HepG2 (cell line): ENCODE measurements around the gene MMP8. TPM values are rescaled to one million over a fixed set of nuclear protein-coding genes. Genes with fewer than 3 reads are reported as not detected.

Source experiments
- ATAC-seq: fragments of 200-7000 bp; cut with Tn5 transposase; 3 replicates; pipeline ENCODE4 v1.9.1; 2020; ENCODE audit warnings: mild to moderate bottlenecking, moderate library complexity
- BruUV-seq: library from RNA; stranded (reverse); fragments of 400-500 nt; replicated peaks from 2 replicates; lab custom pipeline; 2021; lab: Mats Ljungman, UMichigan
- CTCF ChIA-PET: fragments of 300-600 bp; formaldehyde crosslinking; extraction: SDS; loops from one replicate; lab custom pipeline; 2021; ENCODE audit warnings: low total read pairs, inconsistent platforms, low intra/inter-chr PET ratio; lab: Yijun Ruan, JAX
- POLR2A ChIA-PET: fragments of 350-600 bp; sonication (Branson Sonifier 250); formaldehyde crosslinking; loops from one replicate; lab custom pipeline; 2020; ENCODE audit warnings: antibody characterized with exemption, inconsistent platforms; lab: Yijun Ruan, JAX
- DNase-seq: peaks from one replicate; pipeline ENCODE4 v3.0.0-alpha.2; 2015; ENCODE audit warnings: low spot score
- FAIRE-seq: peaks from 3 replicates; lab custom pipeline; 2011; peaks lifted over from hg19 to GRCh38; lab: Jason Lieb, UNC
- H2AFZ ChIP-seq: one replicate; pipeline ENCODE4 v1.6.1; 2011; ENCODE audit warnings: low read length, inconsistent platforms
- H3K27ac ChIP-seq: fragments of 300-600 bp; 3 replicates; pipeline ENCODE4 v1.8.0; 2011; ENCODE audit warnings: mixed run types, mild to moderate bottlenecking, mixed read lengths, low read length, inconsistent platforms; ENCODE audit not compliant: insufficient read depth; ENCODE audit errors: extremely low read length
- H3K27me3 ChIP-seq, 2 experiments: fragments of 200-600 bp in 1 of 2; 2 replicates in 1 of 2; 3 replicates in 1 of 2; pipeline versions ENCODE4 v1.6.0 to v1.8.0; 2011; ENCODE audit warnings: low read length in 2 of 2, mild to moderate bottlenecking in 2 of 2, moderate library complexity in 2 of 2, inconsistent platforms in 1 of 2; ENCODE audit not compliant: insufficient read depth in 2 of 2, control insufficient read depth in 1 of 2
- H3K36me3 ChIP-seq, 2 experiments: fragments of 200-600 bp in 1 of 2; replicated peaks in 1 of 2; 2 replicates in 1 of 2; 3 replicates in 1 of 2; pipeline versions ENCODE4 v1.5.1 to v1.8.0; 2011; ENCODE audit warnings: low read length in 2 of 2, inconsistent platforms in 1 of 2; ENCODE audit not compliant: insufficient read depth in 2 of 2, control insufficient read depth in 1 of 2
- H3K4me1 ChIP-seq: 2 replicates; pipeline ENCODE4 v1.5.1; 2012; ENCODE audit warnings: low read length, inconsistent platforms; ENCODE audit not compliant: insufficient read depth
- H3K4me2 ChIP-seq: 2 replicates; pipeline ENCODE4 v1.6.0; 2011; ENCODE audit warnings: low read depth, low read length, inconsistent platforms
- H3K4me3 ChIP-seq, 3 experiments: fragments of 200-600 bp in 1 of 3; sonication (generic), shearing (Covaris generic) in 1 of 3; replicated peaks in 1 of 3; 2 replicates each; pipeline ENCODE4 v1.5.1; 2011 to 2016; ENCODE audit warnings: low read length in 3 of 3, inconsistent platforms in 2 of 3, low read depth in 2 of 3, mild to moderate bottlenecking in 2 of 3, control low read depth in 1 of 3, mixed read lengths in 1 of 3; ENCODE audit not compliant: insufficient read depth in 1 of 3
- H3K79me2 ChIP-seq: one replicate; pipeline ENCODE4 v1.6.1; 2011; ENCODE audit warnings: low read length, inconsistent platforms; ENCODE audit not compliant: insufficient read depth
- H3K9ac ChIP-seq: 2 replicates; pipeline ENCODE4 v1.6.0; 2011; ENCODE audit warnings: mild to moderate bottlenecking, low read depth, low read length, inconsistent platforms; ENCODE audit not compliant: insufficient read depth
- H3K9me3 ChIP-seq: 2 replicates; pipeline ENCODE4 v1.5.1; 2012; ENCODE audit warnings: mild to moderate bottlenecking, low read length
- H4K20me1 ChIP-seq: 2 replicates; pipeline ENCODE4 v1.6.0; 2011; ENCODE audit warnings: inconsistent platforms, mild to moderate bottlenecking, low read length, moderate library complexity; ENCODE audit not compliant: insufficient read depth
- PPARG ChIP-seq: conservative IDR thresholded peaks from 2 replicates; pipeline ENCODE4 v1.6.1; 2016; ENCODE audit warnings: missing biosample characterization, missing genetic modification reagents
- PRPF4 ChIP-seq: fragments of 200-400 bp; formaldehyde crosslinking; IDR thresholded peaks from 2 replicates; pipeline ENCODE4 v1.6.1; 2016; ENCODE audit warnings: low read length, low read depth; ENCODE audit not compliant: poor library complexity, severe bottlenecking
- RELA ChIP-seq: sonication (generic); formaldehyde crosslinking; IDR thresholded peaks from 2 replicates; pipeline ENCODE4 v1.4.0; 2020; ENCODE audit warnings: missing genetic modification reagents
- SAFB2 ChIP-seq: sonication (generic); formaldehyde crosslinking; IDR thresholded peaks from 2 replicates; pipeline ENCODE4 v1.5.1; 2020; ENCODE audit warnings: missing genetic modification reagents, low read depth, mild to moderate bottlenecking, borderline replicate concordance
- SALL1 ChIP-seq: sonication (generic); formaldehyde crosslinking; IDR thresholded peaks from 2 replicates; pipeline ENCODE4 v1.8.0; 2022; ENCODE audit warnings: mild to moderate bottlenecking, missing genetic modification reagents
- TBL1XR1 ChIP-seq: fragments of 150-350 bp; IDR thresholded peaks from 2 replicates; pipeline ENCODE4 v1.6.1; 2014; ENCODE audit warnings: borderline replicate concordance, low read length; ENCODE audit not compliant: partially characterized antibody
- ZNF7 ChIP-seq: IDR thresholded peaks from 2 replicates; pipeline ENCODE4 v1.6.1; 2016; ENCODE audit warnings: missing biosample characterization, missing genetic modification reagents
- WGBS: methylation state at CpG from one replicate; pipeline ENCODE4 v1.1.6; 2017; ENCODE audit warnings: low lambda C conversion rate; 5-methylcytosine and 5-hydroxymethylcytosine counted together
- in situ Hi-C: cut with HindIII; loops from 2 replicates; pipeline ENCODE4 v1.10.0; 2017; ENCODE audit warnings: low pct_unique_long_range_greater_than_20kb; ENCODE audit not compliant: extremely low pct_ligation_motif_present
- intact Hi-C: fragments of 100-400 bp; cut with micrococcal nuclease; formaldehyde crosslinking; loops from one replicate; pipeline ENCODE4 v1.10.0; 2022; ENCODE audit not compliant: unreplicated experiment
- polyA plus RNA-seq, 8 experiments: library from polyadenylated mRNA; depleted of rRNA in 3 of 8; stranded (reverse) in 7 of 8; unstranded in 1 of 8; fragments of >200 nt; fragmentation: Illumina TruSeq in 4 of 8; extraction: Trizol in 4 of 8; gene quantifications; 2 replicates each; pipeline versions ENCODE4 v1.2.1 to v1.2.3, GENCODE V29; 2011 to 2016; ENCODE audit warnings: low read depth in 4 of 8, missing spikeins in 1 of 8, mixed read lengths in 1 of 8; ENCODE audit not compliant: insufficient read depth in 1 of 8
- total RNA-seq, 5 experiments: library from RNA; depleted of rRNA; stranded (reverse); fragments of >200 nt; fragmentation: Illumina TruSeq; extraction: Trizol; gene quantifications; 2 replicates each; pipeline ENCODE4 v1.2.3, GENCODE V29; 2016; ENCODE audit warnings: low read depth in 1 of 5
- TF ChIP-seq, protein P1 (sequence below): sonication (generic); formaldehyde crosslinking; conservative IDR thresholded peaks from 2 replicates; pipeline ENCODE4 v1.8.0; 2022; ENCODE audit warnings: mild to moderate bottlenecking, moderate library complexity, missing genetic modification reagents
- TF ChIP-seq, protein P2 (sequence below): sonication (generic); formaldehyde crosslinking; IDR thresholded peaks from 2 replicates; pipeline ENCODE4 v1.5.0; 2020; ENCODE audit warnings: mild to moderate bottlenecking, missing genetic modification reagents
- TF ChIP-seq, protein P3 (sequence below): sonication (generic); formaldehyde crosslinking; IDR thresholded peaks from 2 replicates; pipeline ENCODE4 v1.4.0; 2020; ENCODE audit warnings: missing genetic modification reagents
- TF ChIP-seq, protein P4 (sequence below): sonication (generic); formaldehyde crosslinking; IDR thresholded peaks from 2 replicates; pipeline ENCODE4 v1.4.0; 2020; ENCODE audit warnings: missing genetic modification reagents, mild to moderate bottlenecking, borderline replicate concordance
- TF ChIP-seq, protein P5 (sequence below): sonication (generic); formaldehyde crosslinking; IDR thresholded peaks from 2 replicates; pipeline ENCODE4 v1.5.0; 2020; ENCODE audit warnings: mild to moderate bottlenecking, low read depth, missing genetic modification reagents, borderline replicate concordance

MMP8 gene
- total and polyA plus RNA-seq, 2 of the 13 experiments (the other 11 are each of a cell fraction or from before 2014, with no cell fraction given) = not detected

DNA sequence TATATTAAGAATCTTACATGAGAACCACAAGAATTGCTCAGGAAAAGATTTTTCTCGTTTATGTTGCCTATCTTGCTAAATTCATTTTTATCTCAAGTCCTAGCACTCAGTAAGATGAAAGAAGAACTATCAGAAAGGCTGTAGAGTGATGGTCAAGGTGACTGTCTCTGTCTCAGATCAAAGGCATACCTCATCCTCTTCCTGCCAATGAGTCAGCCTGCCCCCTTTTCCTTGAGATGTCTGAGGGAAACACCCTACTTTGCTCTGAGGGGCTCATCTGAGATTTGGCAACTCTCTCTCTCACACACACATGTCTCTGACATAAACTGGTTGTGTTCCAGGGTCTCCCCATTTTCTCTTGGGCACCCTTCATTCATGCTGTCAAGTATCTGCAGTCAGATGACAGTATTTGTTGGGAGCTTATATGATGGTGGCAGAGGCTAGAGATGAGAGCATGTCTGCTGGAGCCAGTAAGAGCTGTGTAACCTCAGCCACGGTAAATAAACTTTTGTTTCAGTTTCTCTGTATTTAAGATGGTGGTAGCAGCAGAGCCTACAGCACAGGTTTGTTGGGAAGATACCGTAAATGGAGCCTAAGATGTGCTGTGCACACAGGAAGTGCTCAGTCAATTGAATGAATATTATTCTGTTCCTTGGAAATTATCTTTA, 20.8 kb downstream of the MMP8 start:
- H3K4me2 ChIP-seq = no peak overlapping the region
- H3K9me3 ChIP-seq = no peaks in the 10 kb centered on the region
- in situ Hi-C loops = no loop called here
- no peak overlapping the region for H3K9ac ChIP-seq
- FAIRE-seq = no peak
- no peaks in the 10 kb centered on the region for H3K4me1 ChIP-seq
- CTCF ChIA-PET = no interaction called here
- no TSS peak for BruUV-seq
- no peaks in the 10 kb centered on the region for H3K36me3 ChIP-seq
- no peaks in the 10 kb centered on the region; a peak in 1 of 5 replicates for H3K27me3 ChIP-seq
- H3K4me3 ChIP-seq = no peak overlapping the region
- no peaks in the 10 kb centered on the region for H4K20me1 ChIP-seq
- intact Hi-C loops = no loop called here
- no peak overlapping the region for H3K27ac ChIP-seq
- no peak for DNase-seq
- no peak for TF ChIP-seq PRPF4
- TF ChIP-seq, protein P1, sequence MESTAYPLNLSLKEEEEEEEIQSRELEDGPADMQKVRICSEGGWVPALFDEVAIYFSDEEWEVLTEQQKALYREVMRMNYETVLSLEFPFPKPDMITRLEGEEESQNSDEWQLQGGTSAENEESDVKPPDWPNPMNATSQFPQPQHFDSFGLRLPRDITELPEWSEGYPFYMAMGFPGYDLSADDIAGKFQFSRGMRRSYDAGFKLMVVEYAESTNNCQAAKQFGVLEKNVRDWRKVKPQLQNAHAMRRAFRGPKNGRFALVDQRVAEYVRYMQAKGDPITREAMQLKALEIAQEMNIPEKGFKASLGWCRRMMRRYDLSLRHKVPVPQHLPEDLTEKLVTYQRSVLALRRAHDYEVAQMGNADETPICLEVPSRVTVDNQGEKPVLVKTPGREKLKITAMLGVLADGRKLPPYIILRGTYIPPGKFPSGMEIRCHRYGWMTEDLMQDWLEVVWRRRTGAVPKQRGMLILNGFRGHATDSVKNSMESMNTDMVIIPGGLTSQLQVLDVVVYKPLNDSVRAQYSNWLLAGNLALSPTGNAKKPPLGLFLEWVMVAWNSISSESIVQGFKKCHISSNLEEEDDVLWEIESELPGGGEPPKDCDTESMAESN = no peak
- no peak for TF ChIP-seq PPARG (CRISPR knock-in tag)
- TF ChIP-seq, protein P2, sequence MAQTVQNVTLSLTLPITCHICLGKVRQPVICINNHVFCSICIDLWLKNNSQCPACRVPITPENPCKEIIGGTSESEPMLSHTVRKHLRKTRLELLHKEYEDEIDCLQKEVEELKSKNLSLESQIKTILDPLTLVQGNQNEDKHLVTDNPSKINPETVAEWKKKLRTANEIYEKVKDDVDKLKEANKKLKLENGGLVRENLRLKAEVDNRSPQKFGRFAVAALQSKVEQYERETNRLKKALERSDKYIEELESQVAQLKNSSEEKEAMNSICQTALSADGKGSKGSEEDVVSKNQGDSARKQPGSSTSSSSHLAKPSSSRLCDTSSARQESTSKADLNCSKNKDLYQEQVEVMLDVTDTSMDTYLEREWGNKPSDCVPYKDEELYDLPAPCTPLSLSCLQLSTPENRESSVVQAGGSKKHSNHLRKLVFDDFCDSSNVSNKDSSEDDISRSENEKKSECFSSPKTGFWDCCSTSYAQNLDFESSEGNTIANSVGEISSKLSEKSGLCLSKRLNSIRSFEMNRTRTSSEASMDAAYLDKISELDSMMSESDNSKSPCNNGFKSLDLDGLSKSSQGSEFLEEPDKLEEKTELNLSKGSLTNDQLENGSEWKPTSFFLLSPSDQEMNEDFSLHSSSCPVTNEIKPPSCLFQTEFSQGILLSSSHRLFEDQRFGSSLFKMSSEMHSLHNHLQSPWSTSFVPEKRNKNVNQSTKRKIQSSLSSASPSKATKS = no peak
- TF ChIP-seq, protein P3, sequence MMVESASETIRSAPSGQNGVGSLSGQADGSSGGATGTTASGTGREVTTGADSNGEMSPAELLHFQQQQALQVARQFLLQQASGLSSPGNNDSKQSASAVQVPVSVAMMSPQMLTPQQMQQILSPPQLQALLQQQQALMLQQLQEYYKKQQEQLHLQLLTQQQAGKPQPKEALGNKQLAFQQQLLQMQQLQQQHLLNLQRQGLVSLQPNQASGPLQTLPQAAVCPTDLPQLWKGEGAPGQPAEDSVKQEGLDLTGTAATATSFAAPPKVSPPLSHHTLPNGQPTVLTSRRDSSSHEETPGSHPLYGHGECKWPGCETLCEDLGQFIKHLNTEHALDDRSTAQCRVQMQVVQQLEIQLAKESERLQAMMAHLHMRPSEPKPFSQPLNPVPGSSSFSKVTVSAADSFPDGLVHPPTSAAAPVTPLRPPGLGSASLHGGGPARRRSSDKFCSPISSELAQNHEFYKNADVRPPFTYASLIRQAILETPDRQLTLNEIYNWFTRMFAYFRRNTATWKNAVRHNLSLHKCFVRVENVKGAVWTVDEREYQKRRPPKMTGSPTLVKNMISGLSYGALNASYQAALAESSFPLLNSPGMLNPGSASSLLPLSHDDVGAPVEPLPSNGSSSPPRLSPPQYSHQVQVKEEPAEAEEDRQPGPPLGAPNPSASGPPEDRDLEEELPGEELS = no peak
- TF ChIP-seq, protein P4, sequence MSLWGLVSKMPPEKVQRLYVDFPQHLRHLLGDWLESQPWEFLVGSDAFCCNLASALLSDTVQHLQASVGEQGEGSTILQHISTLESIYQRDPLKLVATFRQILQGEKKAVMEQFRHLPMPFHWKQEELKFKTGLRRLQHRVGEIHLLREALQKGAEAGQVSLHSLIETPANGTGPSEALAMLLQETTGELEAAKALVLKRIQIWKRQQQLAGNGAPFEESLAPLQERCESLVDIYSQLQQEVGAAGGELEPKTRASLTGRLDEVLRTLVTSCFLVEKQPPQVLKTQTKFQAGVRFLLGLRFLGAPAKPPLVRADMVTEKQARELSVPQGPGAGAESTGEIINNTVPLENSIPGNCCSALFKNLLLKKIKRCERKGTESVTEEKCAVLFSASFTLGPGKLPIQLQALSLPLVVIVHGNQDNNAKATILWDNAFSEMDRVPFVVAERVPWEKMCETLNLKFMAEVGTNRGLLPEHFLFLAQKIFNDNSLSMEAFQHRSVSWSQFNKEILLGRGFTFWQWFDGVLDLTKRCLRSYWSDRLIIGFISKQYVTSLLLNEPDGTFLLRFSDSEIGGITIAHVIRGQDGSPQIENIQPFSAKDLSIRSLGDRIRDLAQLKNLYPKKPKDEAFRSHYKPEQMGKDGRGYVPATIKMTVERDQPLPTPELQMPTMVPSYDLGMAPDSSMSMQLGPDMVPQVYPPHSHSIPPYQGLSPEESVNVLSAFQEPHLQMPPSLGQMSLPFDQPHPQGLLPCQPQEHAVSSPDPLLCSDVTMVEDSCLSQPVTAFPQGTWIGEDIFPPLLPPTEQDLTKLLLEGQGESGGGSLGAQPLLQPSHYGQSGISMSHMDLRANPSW (CRISPR knock-in tag) = no peak
- TF ChIP-seq, protein P5, sequence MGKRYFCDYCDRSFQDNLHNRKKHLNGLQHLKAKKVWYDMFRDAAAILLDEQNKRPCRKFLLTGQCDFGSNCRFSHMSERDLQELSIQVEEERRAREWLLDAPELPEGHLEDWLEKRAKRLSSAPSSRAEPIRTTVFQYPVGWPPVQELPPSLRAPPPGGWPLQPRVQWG = no peak
- no peak for TF ChIP-seq RELA (CRISPR knock-in tag)
- TF ChIP-seq TBL1XR1 = no peak
- TF ChIP-seq ZNF7 = no peak
- no peak for TF ChIP-seq SAFB2
- TF ChIP-seq SALL1 (CRISPR knock-in tag) = no peak
- WGBS = 0% methylated on average over 3 of the region's 3 CpGs
- POLR2A ChIA-PET = no interaction called here
- H2AFZ ChIP-seq = no peak overlapping the region
- no peaks in the 10 kb centered on the region for H3K79me2 ChIP-seq
- ATAC-seq = no peak
